LHCN-M2 (cell line): Measurements from ENCODE around the gene GAS6. TPM values are rescaled to one million over a fixed set of nuclear protein-coding genes. Genes with fewer than 3 reads are reported as not detected.
A peak's percentile ranks its signal among the peaks of the same experiment; 100 is the strongest.
"Not testable (repeated sequence)": the region's sequence is repeated elsewhere in the genome, so short reads cannot be mapped to it uniquely, and the experiment has no call there.

Experiments
- DNase-seq: peaks from one replicate; pipeline ENCODE4 v3.0.0-alpha.2; 2012; ENCODE audit warnings: low read depth
- total RNA-seq: library from RNA; depleted of rRNA; stranded (reverse); fragments of >200 nt; gene quantifications from 2 replicates; pipeline ENCODE4 v1.2.3, GENCODE V29; 2014

The GAS6 gene
- total RNA-seq, 1 experiment from 2014 or later: 670 TPM

- no peak for DNase-seq
Measured at GRCh38 chr13:113809934-113810333, 53.9 kb downstream of the GAS6 start.

- DNase-seq: no peak
Measured at GRCh38 chr13:113808058-113808834, 55.6 kb downstream of the GAS6 start.

DNA sequence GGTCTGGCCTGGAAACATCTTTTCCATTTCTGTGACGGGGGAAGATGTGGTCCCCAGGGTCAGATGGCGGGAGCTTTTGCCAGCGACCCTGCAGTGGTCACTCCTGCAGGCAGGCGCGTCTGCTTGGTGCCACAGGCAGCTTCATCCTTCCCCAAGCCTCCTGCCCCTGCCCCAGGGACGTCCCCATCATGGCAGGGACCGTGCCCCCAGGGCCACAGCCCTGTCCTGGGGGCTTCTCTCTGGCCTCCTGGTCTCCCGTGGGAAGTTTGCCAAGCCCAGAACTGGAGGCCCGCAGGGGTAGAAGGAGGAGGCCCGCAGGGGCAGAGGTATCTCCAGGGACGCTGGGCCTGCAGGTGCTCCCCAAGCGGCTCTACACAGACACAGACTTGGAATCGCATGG lies 57.4 kb downstream of the GAS6 start:
- DNase-seq: no peak

- no peak for DNase-seq
Measured at GRCh38 chr13:113806104-113806471, 57.8 kb downstream of the GAS6 start.

GRCh38 chr13:113805431-113806103 lies 58.3 kb downstream of the GAS6 start:
- no peak for DNase-seq

DNA sequence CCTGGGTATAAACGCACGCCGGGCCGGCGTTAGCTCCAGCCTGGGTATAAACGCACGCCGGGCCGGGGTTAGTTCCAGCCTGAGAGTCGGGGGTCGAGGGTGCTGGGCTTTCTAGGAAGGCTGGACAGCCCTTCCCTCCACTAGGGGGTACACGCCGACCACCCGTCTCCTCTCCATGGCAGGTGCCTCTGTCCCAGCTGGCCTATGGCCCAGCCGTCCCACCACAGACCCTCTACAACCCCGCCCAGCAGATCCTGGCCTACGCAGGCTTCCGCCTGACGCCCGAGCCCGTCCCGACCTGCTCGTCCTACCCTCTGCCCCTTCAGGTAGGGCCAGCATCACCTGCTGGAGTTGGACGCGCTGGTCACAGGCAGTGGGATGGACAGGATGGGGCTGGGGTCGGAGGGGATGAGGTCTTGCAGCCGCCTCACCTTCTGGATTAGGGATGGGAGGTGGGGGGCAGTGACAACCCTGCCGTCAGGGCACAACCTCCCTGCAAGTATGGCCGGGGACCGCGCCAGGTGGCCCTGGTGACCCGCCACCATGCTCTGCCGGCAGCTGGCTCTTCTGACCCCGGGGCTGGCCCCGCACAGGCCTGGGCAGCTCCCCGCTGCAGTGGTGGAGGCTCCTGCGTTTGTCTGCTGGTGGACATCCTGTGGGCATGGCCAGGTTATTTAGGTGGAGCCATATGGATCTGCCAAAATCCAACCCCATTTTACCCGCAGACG lies 59.0 kb downstream of the GAS6 start:
- no peak for DNase-seq

DNA sequence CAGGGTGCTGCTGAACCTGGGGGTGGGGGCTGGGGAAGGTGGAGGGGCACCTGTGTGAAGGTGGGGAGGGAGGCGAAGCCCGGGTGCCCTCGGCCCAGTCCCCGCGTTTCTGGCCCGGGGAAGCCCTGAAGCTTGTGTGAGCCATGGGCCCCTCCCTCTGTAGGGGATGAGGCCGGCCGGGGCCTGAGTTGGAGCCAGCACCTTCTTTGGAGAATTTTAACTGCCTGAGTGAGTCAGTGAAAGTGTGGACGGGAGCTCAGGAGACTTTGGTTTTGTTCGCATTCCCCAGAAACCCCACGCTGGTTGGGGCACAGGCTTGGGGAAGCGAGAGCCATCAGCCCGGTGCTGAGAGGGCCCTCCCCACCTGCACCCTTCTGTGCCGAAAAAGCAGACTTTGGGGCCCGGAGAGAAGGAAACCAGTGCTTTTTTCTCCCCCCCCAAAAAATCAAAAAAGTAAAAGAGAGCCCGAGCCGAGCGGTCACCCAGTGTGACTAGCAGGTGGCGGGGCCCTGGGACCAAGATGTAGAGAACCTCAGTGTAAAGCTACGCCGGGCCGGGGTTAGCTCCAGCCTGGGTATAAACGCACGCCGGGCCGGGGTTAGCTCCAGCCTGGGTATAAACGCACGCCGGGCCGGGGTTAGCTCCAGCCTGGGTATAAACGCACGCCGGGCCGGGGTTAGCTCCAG lies 59.7 kb downstream of the GAS6 start:
- no peak for DNase-seq

- DNase-seq: no peak
Measured at GRCh38 chr13:113803409-113804016, 60.4 kb downstream of the GAS6 start.

DNA sequence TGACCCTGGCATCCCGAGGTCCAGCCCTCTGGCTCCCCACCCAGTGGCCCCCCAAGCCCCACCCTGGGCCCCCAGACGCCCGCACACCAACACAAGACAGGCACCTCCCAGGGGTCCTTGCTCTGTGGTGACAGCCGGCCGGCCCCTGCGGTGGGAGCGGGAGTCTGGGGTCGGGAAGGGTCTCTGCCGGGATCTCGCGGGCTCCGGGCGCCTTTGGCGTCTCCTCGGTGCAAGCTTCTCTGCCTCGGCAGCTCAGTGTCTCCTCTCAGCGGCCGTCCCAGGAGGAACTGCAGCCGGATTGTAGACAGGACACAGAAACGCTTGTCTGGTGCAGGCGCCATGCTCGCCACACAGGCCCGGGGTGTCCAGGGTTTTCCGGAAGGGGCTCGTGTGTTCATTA lies 61.1 kb downstream of the GAS6 start:
- DNase-seq: no peak

DNA sequence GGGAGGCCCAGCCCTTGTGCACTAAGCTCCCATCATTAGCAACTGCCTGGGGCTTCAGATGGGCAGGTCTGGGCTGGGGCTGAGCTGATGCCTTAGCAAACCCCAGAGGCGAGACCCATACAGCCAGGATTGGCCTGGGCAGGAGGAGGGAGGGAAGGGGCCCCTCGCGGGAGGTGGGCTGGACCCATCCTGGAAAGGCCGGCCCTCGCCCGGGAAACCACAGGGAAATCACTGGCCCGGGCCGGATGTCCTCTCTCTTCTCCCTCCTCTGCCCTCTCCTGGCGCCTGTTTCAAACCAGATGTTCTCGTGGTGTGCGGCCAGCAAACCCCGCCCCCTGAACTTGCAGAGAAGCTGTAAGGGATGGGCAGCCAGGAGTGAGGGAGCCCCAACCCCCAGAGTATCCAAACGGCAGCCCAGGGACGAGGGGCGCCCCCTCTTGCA lies 61.8 kb downstream of the GAS6 start:
- peak; percentile 85 for DNase-seq

- DNase-seq: no peak
Measured at GRCh38 chr13:113801289-113801961, 62.5 kb downstream of the GAS6 start.

DNA sequence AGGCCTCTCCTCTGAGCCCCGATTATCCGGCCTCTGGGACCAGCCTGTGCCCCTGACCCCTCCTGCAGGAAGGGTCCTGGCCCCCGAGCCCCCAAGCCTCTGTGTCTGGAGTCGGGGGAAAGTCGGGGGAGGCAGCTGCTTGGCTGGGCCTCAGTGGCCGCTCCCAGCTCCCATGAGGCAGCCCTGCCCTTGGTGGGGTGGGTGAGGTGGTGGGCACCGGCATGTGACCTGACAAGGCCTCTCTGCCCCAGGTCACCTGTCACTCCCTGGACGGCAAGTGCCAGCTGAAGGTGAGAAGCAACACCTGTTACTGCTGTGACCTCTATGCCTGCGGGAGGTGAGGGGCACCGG lies 63.3 kb downstream of the GAS6 start:
- no peak for DNase-seq

DNA sequence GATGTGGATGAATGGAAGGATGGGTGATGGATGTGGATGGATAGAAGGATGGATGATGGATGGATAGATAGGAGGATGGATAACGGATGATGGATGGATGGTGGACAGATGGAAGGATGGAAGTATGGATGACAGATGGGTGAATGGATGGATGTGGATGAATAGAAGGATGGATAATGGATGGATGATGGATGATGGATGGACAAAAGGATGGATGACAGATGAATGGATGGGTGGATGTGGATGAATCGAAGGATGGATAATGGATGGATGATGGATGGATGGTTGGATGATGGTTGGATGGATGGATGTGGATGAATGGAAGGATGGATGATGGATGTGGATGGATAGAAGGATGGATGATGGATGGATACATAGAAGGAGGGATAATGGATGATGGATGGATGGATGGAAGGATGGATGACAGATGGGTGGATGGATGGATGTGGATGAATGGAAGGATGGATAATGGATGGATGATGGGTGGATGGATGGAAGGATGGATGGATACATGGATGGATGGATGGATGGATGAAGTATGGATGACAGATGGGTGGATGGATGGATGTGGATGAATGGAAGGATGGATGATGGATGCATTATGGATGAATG lies 65.6 kb downstream of the GAS6 start:
- DNase-seq: no peak

GRCh38 chr13:113796964-113797676 lies 66.8 kb downstream of the GAS6 start:
- DNase-seq: no peak

DNA sequence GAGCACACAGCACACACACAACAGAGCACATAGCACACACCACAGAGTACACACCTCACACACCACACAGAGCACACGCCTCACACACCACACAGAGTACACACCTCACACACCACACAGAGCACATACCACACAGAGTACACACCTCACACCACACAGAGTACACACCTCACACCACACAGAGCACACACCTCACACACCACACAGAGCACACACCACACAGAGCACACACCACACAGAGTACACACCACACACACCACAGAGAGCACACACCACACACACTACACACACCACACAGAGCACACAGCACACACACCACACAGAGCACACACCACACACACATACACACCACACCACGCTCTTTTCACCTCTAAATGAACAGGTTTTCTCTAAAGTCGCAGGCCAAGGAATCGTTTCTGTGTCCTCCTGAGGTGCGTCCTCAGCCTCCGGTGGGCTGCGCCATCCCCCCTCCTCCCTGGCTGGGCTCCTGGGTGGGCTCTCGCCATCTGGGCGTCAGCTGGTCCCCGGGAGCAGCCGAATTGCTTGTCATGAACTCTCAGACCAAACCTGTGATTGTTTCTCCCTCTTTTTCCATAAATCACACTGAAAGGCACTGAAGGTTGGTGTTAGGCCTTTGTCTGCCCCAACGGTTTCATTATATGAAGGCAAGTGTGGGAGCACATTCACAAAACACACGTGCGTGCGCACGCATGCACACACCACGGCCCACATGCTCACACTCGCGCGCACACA lies 67.5 kb downstream of the GAS6 start:
- no peak for DNase-seq

DNA sequence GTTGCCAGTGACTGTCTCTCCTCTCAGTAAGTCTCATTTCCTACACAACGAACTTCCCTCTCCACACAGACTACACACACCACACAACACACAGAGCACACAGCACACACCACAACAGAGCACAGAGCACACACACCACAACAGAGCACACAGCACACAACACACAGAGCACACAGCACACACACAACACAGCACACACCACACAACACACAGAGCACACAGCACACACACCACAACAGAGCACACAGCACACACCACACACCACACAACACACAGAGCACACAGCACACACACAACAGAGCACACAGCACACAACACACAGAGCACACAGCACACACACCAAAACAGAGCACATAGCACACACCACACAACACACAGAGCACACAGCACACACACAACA lies 68.5 kb downstream of the GAS6 start:
- DNase-seq: not testable (repeated sequence)

DNA sequence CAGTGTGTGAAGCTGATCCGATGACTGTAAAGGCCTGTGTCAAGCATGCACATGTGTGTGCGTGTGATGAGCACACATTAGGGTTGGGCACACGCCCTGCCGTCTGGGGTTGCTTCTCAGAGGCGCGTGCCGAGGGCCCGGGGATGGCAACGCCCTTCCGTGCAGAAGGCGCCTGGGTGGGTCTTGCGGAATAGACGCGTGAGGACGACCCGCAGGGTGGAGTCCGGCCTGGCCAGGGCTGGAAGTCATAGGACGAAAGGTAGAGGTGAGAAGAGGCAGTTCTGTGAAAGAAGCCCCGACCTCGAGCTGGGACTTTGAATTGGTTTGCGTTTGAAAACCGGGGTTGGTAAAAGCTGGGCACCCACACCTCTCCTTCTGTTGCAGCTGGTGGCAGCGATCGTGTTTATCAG lies 69.1 kb downstream of the GAS6 start:
- no peak for DNase-seq

GRCh38 chr13:113794086-113794485 lies 69.8 kb downstream of the GAS6 start:
- DNase-seq: no peak

DNA sequence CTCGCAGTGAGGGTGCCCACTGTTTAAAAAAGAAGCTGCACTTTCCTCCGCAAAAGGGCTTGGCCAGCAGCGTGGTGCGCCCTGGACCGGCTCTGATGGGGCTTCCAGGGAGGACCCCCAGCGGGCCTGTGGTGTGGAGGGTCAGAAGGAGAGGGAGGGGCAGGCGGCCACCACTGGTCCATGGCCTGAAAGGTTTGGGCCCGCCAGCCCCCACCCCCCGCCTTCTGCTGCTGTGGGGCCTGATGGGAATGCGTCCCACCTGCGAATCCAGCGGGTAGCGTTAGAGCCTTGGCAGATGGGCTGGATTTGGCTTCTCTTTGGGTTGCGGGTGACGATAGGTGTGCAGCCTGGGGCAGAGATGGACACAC lies 70.2 kb downstream of the GAS6 start:
- no peak for DNase-seq
